Panc1 (cell line): ENCODE measurements around the gene SETD3.

Experiments
- CTCF ChIP-seq: fragments of 450-650 bp; IDR thresholded peaks from 2 replicates; pipeline ENCODE4 v1.5.1; 2017; ENCODE audit warnings: mild to moderate bottlenecking
- REST ChIP-seq, 2 experiments: IDR thresholded peaks; 2 replicates each; pipeline ENCODE4 v1.6.1; 2011 to 2012; ENCODE audit warnings: low read depth in 2 of 2, control low read depth in 1 of 2, low read length in 1 of 2, mild to moderate bottlenecking in 1 of 2, moderate library complexity in 1 of 2; ENCODE audit not compliant: insufficient read depth in 1 of 2

GRCh38 chr14:99481745-99482099 lies 1.1 kb upstream of the SETD3 start:
- TF ChIP-seq CTCF (no peak), REST (IDR thresholded peaks at IDR 0.05; ENCODE audit: insufficient read depth in 1 of 2, low read depth in 2 of 2, low read length in 1 of 2) (no peak)
